Activated naive CD4-positive, alpha-beta T cell treated with anti-CD3 and anti-CD28 coated beads, Interleukin-2, amount 50 U/mL, for 16 hours (primary cell): ENCODE measurements around the gene AK9.
"Not testable (repeated sequence)": the region's sequence is repeated elsewhere in the genome, so short reads cannot be mapped to it uniquely, and the experiment has no call there.

Source experiments
- DNase-seq: peaks from one replicate; pipeline ENCODE4 v3.0.0-alpha.2; 2020

The AK9 gene

DNA sequence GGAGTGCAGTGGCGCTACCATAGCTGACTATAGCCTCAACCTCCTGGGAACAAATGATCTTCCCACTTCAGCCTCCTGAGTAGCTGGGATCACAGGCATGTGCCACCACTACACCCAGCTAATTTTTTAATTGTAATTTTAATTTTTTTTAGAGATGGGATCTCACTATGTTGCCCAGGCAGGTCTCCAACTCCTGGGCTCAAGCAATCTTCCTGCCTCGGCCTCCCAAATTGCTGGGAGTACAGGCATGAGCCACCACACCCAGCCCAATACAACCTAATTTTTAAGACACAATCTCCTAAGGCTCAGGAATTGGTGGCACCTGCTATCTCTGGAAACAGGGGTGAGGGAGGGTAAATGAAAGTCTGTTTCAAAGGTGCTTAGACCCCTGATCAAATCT, 213.8 kb downstream of the AK9 start:
- DNase-seq, result no peak

DNA sequence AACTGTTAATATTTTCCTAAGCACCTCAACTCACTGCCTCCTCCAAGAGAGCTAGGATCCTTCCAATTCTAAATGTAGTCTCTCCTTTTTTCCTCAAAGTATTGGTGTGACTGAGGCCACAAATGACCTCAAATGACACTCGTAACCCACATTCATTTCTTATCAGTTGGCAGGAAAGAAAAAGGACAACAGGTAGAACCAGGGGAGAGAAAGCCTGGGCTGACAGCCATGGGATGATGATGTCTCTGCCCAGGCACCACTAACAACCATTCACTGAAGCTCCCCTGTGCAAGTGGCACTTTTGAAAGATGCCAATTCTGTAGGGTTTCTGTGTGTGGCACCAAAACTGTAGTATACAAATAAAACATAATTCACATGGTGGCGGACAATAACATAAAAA, 215.4 kb downstream of the AK9 start:
- no peak for DNase-seq

DNA sequence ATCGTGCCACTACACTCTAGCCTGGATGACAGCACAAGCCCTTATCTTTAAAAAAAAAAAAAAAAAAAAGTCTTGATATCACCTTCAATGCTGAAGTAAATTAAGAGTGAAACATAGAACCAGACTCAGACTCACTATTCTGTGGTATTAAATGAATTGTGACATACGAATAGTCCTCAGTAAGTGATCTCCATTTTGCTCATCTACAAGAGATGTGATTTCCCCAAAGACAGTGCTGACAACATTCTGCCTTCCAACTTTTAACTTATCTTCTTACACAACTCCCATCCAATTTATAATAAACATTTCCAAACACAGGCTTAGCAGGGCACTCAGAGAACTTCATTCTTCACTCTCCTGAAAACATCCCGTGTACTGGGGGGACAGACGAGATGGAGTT, 216.0 kb downstream of the AK9 start:
- no peak for DNase-seq

DNA sequence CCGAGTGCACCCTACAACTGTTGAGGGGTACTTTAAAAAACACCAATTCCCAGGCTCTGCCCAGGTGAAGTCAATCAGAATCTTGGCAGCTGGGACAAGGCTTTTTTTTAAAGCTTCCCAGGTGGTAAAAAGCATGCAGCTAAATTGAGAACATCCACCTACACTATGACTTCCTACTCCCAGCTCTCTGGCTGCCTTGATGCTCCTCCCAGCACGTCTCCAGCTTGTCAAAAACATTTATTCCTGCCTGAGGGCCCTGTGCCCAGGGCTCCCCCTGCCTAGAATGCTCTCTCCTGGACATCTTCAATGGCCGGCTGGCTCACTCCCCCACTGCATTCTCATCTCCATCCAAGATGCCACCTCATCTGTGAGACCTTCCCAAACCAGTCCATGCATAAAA, 217.9 kb downstream of the AK9 start:
- no peak for DNase-seq

DNA sequence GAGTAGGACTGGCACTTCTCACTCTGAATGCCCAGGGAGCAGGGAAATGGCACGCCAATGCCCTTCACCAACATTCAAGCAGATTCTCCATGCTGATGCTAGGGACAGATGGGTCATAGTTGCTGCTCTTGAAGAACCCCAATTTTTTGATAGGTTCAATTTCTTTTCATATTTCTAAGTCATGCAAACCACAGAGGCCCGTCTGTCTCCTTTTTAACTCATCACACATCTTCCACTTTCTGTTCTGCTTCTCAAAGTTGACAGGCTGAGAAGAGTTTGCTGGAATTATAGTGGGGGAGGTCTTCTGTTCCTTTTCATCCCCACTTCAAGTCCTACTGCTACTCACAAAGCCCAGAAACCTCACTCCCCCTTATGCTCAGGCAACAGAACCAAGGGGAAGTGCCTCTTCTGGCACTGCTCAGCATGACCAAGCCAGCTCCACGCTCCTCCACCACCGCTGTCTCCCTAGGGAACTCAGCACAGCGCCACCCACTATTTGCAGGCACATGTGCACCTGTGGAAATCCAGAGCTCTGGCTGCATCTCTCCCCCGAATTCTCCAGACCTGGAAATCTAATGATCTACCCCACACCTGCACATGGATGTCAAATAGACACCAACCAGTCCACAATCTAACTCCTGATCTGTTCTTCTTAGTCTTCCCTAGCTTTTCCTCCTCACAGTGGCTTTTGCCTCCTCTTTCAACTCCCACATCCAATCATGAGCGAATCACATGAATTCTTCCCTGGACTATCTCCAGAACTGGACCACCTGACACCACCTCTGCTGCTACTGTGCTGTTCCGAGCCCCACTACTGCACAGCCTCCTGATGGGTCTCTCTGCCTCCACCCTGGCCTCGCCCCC, 218.6 kb downstream of the AK9 start:
- no peak for DNase-seq

DNA sequence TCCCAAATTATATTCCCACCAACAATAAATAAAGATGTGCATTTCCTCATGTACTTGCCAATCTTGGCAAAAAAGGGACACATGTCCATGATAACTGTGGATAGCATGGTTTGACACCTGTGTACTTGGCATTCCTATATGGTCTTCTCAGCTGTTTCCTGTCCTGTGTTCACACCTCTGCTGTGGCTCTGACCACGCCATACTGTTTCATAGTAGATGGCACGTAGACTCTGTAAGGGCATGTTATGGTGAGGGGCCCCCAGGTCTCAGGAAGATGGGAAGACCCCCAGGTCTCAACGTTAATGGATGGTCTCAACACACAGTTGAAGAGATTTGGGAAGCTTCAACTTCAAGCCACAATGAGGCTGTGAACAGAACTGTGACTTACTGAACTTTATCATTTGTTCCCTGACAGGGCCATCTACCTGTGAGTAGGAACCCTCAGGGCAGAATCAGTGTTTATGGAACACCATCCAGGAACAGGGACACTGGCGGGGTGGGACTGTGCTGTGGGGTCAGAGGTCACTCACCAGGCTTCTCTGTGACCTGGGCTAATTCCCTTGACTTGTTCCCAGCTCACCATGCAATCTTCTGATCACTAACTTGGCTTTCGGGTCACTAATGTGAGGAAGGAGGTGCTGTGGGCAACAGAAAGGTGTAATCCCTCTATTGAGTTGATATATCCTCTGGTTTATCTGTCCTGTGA, 219.7 kb downstream of the AK9 start:
- DNase-seq, result no peak

DNA sequence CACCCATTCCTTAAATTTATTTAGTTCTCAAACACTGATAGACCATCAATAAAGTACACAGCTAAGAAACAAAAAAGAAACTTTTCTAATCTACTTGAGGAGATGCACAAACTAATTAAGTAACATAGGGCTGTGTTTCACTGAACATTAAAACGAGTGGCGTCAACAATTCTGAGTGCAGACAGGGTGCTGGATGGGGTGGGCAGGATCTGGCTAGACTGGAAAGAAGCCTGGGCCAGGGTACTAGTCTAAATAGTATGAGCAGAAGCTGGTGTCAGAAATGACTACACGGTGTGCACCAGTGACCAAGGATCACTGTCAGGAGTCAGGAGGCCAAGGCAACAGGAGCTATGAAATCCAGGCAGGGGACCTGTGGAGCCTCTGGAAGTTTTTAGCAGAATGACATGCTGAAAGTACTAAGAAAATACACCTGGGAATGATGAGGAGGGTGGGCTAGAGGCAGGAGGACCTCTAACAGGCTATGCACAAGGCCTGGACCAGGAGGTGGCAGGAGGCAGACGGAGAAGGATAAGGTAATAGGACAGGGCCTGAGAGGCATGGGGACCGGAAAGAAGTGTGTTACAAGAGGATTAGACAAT, 221.3 kb downstream of the AK9 start:
- no peak for DNase-seq

DNA sequence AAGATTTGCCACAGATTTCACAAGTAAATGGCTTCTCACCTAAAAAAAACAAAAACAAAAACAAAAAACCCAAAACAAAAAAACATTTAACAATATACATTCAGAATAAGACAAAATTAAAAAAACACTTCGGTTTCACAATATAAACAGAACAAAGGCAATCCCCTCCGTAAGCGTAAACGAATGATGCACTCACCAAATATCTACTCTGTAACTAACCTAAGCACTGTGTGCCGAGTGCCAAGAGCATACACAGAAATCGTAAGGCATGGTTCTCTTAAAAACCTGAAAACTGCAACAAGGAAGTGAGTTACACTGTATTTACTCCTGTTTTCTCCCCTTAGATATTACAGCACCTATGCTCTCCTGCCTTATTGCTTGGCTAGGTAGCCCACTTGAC, 223.3 kb downstream of the AK9 start:
- no peak for DNase-seq

DNA sequence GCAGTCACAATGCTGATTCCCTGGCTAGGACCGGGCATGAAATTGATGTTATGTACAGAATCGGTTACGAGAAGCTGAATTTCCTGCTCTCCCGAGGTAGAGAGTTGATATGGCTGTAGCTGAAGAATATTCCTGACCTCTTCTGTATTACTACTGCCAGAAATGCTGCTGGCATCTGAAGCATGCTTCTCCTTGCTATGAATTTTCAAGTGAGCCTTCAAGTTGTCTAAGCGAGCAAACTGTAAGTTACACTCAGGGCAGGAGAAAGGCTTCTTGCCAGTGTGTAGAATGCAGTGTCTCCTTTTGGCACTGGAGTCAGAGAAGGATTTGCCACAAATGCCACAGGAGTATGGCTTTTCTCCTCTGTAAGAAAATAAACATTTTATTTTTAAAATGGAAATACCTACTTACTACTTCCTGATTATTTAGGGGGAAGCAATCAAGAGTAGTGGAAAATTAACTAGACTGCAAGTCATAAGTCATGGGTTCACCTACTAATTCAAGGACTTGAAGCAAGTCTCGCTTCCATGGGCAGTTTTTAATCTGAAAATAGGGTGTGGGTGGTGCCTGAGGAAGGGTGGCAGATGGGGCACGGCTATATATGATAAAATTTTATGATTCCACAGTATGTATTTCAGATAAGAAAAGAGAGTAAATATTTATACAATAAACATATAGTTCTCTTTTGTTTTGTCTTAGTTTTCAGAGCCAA, 224.6 kb downstream of the AK9 start:
- no peak for DNase-seq

DNA sequence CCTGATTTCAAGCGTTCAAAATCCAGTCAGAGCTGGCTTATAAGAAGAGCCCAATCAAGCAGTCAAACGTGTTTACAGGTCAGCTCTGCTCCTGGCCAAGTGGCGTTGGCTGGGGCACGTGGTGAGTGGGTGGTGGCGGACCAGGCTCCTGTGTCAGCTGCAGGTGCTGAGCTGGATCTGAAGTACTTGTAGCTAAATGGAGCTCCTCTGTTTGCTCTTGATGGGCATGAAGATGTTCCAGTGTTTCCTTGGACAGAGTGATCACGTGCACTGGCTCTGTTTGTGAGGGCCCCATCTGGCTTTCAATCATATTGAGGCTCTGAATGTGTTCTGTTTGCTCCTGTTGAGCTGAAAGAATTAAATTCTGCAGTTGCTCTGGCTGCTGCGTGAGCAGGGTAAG, 225.2 kb downstream of the AK9 start:
- DNase-seq, result no peak

DNA sequence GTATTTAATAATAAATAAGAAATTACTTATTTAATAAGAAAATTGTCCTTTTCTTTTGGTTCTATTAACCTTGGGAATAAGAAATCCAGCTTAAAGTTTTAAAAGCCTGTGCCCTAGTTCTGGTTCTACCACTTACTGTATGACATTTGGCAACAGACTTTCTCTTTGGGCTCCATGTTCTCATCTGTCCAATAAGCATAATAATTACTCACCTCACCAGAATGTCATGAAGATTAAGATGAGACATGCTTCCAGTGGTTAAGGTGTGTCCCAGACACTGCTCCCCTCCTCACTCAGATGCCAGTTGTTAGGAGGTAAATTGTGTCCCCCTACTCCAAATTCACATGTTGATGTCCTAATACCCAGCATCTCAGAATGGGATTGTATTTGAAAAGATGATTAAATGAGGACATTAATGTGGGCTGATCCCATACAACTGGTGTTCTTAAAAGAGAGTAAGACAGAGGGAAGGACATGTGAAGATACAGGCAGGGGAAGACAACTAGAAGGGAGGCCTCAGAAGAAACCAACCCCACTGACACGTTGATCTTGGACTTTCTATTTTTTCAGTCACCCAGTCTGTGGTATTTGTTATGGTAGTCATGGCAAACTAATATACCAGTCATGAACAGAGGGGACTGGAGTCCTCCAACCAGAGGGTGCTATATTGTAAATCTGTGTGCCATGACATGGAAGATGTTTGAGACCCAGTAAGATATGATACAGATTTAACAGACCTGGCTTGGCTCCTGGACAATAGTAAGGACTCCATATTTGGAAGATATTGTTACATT, 229.1 kb downstream of the AK9 start:
- DNase-seq, result no peak

DNA sequence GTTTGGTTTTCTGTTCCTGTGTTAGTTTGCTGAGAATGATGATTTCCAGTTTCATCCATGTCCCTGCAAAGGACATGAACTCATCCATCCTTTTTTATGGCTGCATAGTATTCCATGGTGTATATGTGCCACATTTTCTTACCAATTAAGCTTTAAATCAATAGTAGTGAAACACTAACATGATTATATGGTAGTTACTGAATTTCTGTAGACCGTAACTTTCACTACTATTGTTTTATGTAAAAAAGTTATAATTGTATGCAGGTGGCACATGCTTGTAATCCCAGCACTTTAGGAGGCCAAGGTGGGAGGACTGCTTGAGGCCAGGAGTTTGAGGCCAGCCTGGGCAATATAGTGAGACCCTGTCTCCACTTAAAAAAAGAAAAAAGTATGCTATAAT, 229.8 kb downstream of the AK9 start:
- DNase-seq, result not testable (repeated sequence)

DNA sequence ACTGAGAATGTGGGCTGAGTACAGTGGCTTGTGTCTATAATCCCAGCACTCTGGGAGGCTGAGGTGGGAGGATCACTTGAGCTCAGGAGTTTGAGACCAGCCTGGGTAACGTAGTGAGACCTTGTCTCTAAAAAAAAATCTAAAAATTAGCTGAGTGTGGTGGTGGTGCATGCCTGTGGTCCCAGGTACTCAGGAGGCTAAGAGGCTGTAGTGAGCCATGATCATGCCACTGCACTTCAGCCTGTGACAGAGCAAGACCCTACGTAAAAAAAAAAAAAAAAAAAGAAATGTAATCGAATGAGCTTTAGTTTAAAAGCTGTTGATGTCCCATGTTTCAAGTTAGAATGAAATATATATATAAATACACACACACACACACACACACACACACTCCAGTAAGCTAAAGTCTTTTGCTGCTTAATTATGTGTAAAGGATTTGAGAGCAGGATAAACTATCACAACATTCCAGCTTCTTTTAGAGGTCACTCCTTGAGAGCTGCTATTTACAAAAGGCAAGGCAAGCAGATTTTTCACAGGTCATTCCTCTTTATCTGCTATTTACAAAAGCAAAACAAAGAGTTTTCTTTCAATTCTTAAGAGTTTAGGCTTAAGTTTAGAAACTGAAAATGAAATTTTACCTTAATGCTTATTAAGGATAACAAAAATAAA, 230.7 kb downstream of the AK9 start:
- no peak for DNase-seq

DNA sequence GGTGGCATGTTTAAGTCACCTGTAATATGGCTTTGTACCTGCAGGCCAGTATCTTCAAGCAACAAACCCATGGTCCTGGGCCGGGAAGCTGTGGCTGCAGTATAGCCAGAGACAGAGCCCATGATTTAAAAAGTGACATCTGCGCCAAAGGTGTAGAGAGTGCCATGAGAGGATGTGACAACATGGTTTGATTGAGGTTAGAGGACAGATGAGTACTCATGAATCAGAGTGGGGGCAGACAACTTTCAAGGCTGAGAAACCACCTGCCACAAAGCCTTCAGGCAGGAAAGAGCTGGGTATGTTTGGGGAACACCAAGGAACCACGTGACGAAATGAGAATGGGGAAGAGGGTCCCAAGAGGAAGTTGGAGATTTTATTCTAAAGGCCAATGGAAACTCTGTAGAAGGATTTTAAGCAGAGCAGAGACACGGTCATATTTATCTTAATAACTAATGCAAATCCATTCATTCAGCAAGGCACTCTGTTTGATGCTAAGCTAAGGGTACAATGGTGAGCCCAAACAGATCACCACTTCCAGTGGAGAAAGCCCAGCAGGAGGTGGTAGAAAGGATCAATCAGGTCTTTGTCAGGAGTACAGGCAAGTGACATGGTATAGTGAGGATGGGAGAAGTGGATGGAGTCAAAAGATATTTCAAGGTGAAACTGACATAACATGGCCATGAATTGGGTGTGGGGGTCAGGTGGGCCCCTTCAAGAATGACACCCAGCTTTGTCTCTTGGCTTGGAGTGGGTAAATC, 232.0 kb downstream of the AK9 start:
- no peak for DNase-seq

DNA sequence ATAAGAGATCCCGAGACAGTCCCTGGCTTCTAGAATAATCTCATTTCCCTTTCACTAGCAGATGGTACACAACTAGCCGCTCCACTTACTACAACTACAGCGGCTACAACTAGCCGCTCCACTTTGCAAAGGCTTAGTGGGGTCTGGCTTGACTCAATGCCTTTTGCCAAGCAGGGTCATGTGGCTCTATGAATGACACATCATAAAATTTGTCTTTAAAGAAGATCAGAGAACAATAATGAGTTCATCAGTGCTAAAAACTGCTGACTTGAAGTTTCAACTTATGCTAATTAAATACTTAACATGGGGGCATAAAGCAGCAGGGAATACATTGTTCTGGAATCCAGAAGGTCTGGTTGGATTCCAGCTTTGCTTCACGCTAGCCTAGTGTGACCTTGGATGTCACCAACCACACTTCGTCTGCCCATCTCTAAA, 233.4 kb downstream of the AK9 start:
- no peak for DNase-seq

DNA sequence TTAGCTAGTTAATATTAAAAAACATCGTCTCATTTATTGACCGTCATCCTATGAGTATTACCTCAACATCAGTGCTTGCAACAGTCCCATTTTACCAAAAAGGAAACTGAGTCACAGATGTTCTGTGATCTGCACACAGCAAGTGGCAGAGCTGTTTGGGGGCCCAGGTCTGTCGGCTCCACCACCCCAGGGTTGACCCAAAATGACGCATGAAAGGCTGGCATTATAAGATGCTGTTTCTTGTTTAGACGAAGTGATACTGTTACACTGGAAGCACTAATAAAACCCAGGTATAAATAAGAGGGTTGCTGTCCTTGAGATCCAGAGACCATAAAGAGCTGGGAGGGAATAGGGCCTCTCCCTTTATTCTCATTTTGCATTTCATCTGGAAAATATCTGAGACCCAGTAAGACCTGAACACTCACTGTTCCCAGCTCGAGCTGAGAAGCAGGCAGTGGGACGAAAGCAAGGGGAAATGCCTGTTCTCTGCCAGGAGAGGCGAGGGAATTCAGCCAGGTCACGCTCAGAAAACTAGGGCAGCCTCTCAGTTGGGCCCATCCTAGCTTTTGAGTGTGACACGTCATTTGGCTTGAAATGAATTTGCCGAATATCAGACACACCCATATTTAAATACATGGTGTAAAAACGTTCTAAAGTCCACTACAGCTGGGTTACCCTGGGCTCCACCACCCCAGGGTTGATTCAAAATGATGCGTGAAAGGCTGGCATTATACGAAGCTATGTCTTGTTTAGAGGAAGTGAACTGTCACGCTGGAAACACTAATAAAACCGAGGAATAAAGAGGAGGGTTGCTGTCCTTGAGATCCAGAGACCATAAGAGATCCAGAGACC, 234.1 kb downstream of the AK9 start:
- no peak for DNase-seq

DNA sequence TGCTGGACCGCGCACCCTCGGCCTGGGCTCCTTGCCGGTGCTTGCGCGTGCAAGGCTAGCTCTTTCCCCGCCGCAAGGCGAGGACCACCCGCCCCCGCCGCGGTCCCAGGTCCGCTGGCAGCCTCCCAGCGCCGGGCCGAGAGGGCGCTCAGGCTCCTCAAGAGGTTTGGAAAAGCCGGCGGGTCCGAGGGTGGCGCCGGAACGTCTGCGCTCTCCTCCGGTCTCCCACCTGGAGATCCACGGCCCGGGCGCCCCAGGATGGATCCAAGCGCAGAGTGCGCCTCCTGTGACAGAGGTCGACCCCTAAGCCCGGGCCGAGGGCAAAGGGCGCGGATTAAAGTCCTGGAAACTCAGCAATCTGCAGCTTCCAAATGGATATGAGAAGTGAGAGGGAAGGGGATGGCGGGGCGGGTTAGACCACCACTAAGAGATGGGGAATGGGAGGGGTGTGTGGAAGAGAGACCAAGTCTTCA, 234.9 kb downstream of the AK9 start:
- DNase-seq, result no peak

DNA sequence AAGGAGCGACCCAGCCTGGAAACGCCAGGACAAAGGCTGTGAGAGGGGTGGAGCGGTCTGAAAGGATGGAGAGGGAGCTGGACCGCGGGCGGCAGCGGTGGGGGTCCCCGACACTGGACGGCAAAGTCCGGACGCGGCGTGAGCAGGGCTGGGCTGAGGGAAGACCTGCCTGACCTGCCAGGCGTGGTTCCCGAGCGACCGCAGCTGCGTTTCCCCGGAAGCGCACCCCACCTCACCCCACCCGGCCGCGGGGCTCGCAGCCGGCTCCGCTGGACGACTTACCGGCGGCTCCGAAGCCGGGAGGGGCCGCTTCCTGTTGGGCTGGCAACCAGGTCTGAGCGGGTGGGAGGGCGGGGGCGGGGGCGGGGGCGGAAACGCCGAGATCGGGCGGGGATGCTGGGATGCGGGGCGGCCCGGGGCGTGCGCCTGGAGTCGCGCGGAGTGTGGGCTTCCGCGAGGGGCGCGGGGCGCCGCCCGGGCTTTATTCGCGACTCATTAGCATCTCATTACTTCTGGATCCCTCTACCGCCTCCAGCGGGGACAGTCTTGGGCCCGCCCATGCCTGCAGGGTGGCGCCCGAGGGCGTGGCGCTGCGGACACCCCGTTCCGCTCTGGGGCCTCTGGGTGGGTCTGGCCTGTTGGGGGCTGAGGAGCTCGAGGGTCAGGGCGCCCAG, 235.4 kb downstream of the AK9 start, which contains the start of gene MICAL1:
Gene MICAL1 (minus strand): TSS at position 336 of the 674 bp plus-strand sequence. CDS start 1,576 bp downstream, outside the sequence.
- peak; percentile 56 for DNase-seq
